ENCODE measurements around the gene PALM3.
"Not testable (repeated sequence)": the region's sequence is repeated elsewhere in the genome, so short reads cannot be mapped to it uniquely, and the experiment has no call there.

Gene PALM3

GRCh38 chr19:14035706-14036105, 26.2 kb downstream of the PALM3 start:
- H3K27ac ChIP-seq = no peak overlapping the region
- DNase-seq (ENCODE audit: low read depth, low spot score) = no peak

GRCh38 chr19:14035159-14035558, 26.7 kb downstream of the PALM3 start:
- H3K27ac ChIP-seq; DNase-seq (ENCODE audit: low read depth, low spot score): not testable (repeated sequence)

GRCh38 chr19:14033946-14034345, 27.9 kb downstream of the PALM3 start:
- no peak overlapping the region for H3K27ac ChIP-seq
- no peak for DNase-seq (ENCODE audit: low read depth, low spot score)

- no peak for DNase-seq (ENCODE audit: low read depth, low spot score)
These were observed 30.0 kb downstream of the PALM3 start, which contains the start of gene IL27RA for GRCh38 chr19:14031719-14032480. IL27RA (plus strand) TSS chr19:14031762; CDS start chr19:14031873, 111 bp downstream.

GRCh38 chr19:14030997-14031718, 30.7 kb downstream of the PALM3 start:
- no peak for DNase-seq (ENCODE audit: low read depth, low spot score)
- no peak overlapping the region for H3K27ac ChIP-seq

More at GRCh38 chr19:14031719-14032480, 30.0 kb downstream of the PALM3 start, which contains the start of gene IL27RA:
- no peak within 1 kb of the TSS for H3K27ac ChIP-seq

- DNase-seq (ENCODE audit: low read depth, low spot score) = no peak
- H3K27ac ChIP-seq = no peak overlapping the region
These were observed 33.0 kb downstream of the PALM3 start for GRCh38 chr19:14028901-14029300.

GRCh38 chr19:14027856-14028450, 33.9 kb downstream of the PALM3 start, which contains the start of gene RLN3:
RLN3 (plus strand) TSS chr19:14028148; CDS start chr19:14028205, 57 bp downstream.
- no peak within 1 kb of the TSS for H3K27ac ChIP-seq
- no peak for DNase-seq (ENCODE audit: low read depth, low spot score)

GRCh38 chr19:14026652-14027192, 35.2 kb downstream of the PALM3 start:
- not testable (repeated sequence) for H3K27ac ChIP-seq; DNase-seq (ENCODE audit: low read depth, low spot score)

GRCh38 chr19:14023404-14024235, 38.3 kb downstream of the PALM3 start:
- DNase-seq (ENCODE audit: low read depth, low spot score) = no peak
- no peak overlapping the region for H3K27ac ChIP-seq

- no peak overlapping the region for H3K27ac ChIP-seq
- DNase-seq (ENCODE audit: low read depth, low spot score) = no peak
These were observed 39.4 kb downstream of the PALM3 start for GRCh38 chr19:14022469-14022868.

- H3K27ac ChIP-seq = no peak overlapping the region
- DNase-seq (ENCODE audit: low read depth, low spot score) = no peak
These were observed 40.4 kb downstream of the PALM3 start for GRCh38 chr19:14021474-14021873.

GRCh38 chr19:14019739-14020138, 42.1 kb downstream of the PALM3 start:
- not testable (repeated sequence) for DNase-seq (ENCODE audit: low read depth, low spot score)

GRCh38 chr19:14019100-14019499, 42.8 kb downstream of the PALM3 start:
- H3K27ac ChIP-seq = no peak overlapping the region

More at GRCh38 chr19:14019739-14020138, 42.1 kb downstream of the PALM3 start:
- H3K27ac ChIP-seq = not testable (repeated sequence)

GRCh38 chr19:14015524-14016035, 46.3 kb downstream of the PALM3 start:
- H3K27ac ChIP-seq = no peak overlapping the region
- DNase-seq (ENCODE audit: low read depth, low spot score) = no peak

More at GRCh38 chr19:14019100-14019499, 42.8 kb downstream of the PALM3 start:
- no peak for DNase-seq (ENCODE audit: low read depth, low spot score)

- no peak for DNase-seq (ENCODE audit: low read depth, low spot score)
- no peak overlapping the region for H3K27ac ChIP-seq
These were observed 49.4 kb downstream of the PALM3 start for GRCh38 chr19:14012378-14012915.

GRCh38 chr19:14006766-14007562, 54.9 kb downstream of the PALM3 start:
- H3K27ac ChIP-seq = peak overlapping the region; percentile 82
- no peak for DNase-seq (ENCODE audit: low read depth, low spot score)

GRCh38 chr19:14006085-14006765, 55.7 kb downstream of the PALM3 start, which contains the start of gene RFX1:
RFX1 (minus strand) TSS chr19:14006320; CDS start chr19:13993843, 12,477 bp downstream.
- DNase-seq (ENCODE audit: low read depth, low spot score) = peak; percentile 100
- H3K27ac ChIP-seq = peak within 1 kb of the TSS; percentile 82
